HL-60/S4 treated with phorbol 12-myristate 13-acetate at 8.2 ng/mL for 4 days and 3 days (cell line): ENCODE results near the gene CADM1.

Experiments used
- in situ Hi-C: fragments of 300-500 bp; cut with MboI; formaldehyde crosslinking; loops from 2 replicates; pipeline ENCODE4 v1.15.0; 2022; ENCODE audit warnings: low sequenced_read_pairs

Gene CADM1

GRCh38 chr11:115166820-115167219, 337.4 kb downstream of the CADM1 start:
- in situ Hi-C loops: no loop called here

- in situ Hi-C loops: no loop called here
Measured at GRCh38 chr11:115164774-115165173, 339.4 kb downstream of the CADM1 start.

GRCh38 chr11:115162919-115163318, 341.3 kb downstream of the CADM1 start:
- in situ Hi-C loops: no loop called here

- in situ Hi-C loops: no loop called here
Measured at GRCh38 chr11:115161876-115162275, 342.3 kb downstream of the CADM1 start.

- in situ Hi-C loops: no loop called here
Measured at GRCh38 chr11:115159207-115159606, 345.0 kb downstream of the CADM1 start.

- in situ Hi-C loops: no loop called here
Measured at GRCh38 chr11:115158053-115158452, 346.2 kb downstream of the CADM1 start.

- in situ Hi-C loops: no loop called here
Measured at GRCh38 chr11:115157247-115157646, 347.0 kb downstream of the CADM1 start.

- in situ Hi-C loops: no loop called here
Measured at GRCh38 chr11:115155978-115156377, 348.2 kb downstream of the CADM1 start.

GRCh38 chr11:115155320-115155719, 348.9 kb downstream of the CADM1 start:
- in situ Hi-C loops: no loop called here

GRCh38 chr11:115154355-115154736, 349.9 kb downstream of the CADM1 start:
- in situ Hi-C loops: no loop called here

GRCh38 chr11:115153731-115154354, 350.4 kb downstream of the CADM1 start:
- in situ Hi-C loops: no loop called here

GRCh38 chr11:115153135-115153534, 351.1 kb downstream of the CADM1 start:
- in situ Hi-C loops: no loop called here

GRCh38 chr11:115151010-115151409, 353.2 kb downstream of the CADM1 start:
- in situ Hi-C loops: no loop called here

- in situ Hi-C loops: no loop called here
Measured at GRCh38 chr11:115148691-115149090, 355.5 kb downstream of the CADM1 start.

GRCh38 chr11:115148101-115148500, 356.1 kb downstream of the CADM1 start:
- in situ Hi-C loops: no loop called here

GRCh38 chr11:115147243-115147807, 356.9 kb downstream of the CADM1 start:
- in situ Hi-C loops: no loop called here

GRCh38 chr11:115146425-115146824, 357.8 kb downstream of the CADM1 start:
- in situ Hi-C loops: no loop called here

- in situ Hi-C loops: no loop called here
Measured at GRCh38 chr11:115145324-115145723, 358.9 kb downstream of the CADM1 start.

- in situ Hi-C loops: no loop called here
Measured at GRCh38 chr11:115144914-115145313, 359.3 kb downstream of the CADM1 start.

GRCh38 chr11:115144014-115144413, 360.2 kb downstream of the CADM1 start:
- in situ Hi-C loops: no loop called here

- in situ Hi-C loops: no loop called here
Measured at GRCh38 chr11:115141231-115142114, 362.7 kb downstream of the CADM1 start.

GRCh38 chr11:115135936-115136335, 368.3 kb downstream of the CADM1 start:
- in situ Hi-C loops: no loop called here
